Peyer's patch (tissue), 4 donors: ENCODE data around the gene JHY. TPM values are rescaled to one million over a fixed set of nuclear protein-coding genes. Genes with fewer than 3 reads are reported as not detected.
"Not testable (repeated sequence)": the region's sequence is repeated elsewhere in the genome, so short reads cannot be mapped to it uniquely, and the experiment has no call there.

Source experiments
- DNase-seq, 3 donors: peaks; one replicate each; pipeline ENCODE4 v3.0.0-alpha.2; 2017 to 2019
- H3K27ac ChIP-seq, 4 donors: fragments of 200-600 bp; sonication (generic); one replicate each; pipeline ENCODE4 v1.5.1; 2016 to 2019
- H3K27me3 ChIP-seq, 2 donors: fragments of 200-600 bp; sonication (generic); one replicate each; pipeline ENCODE4 v1.5.1; 2019
- H3K36me3 ChIP-seq, 3 donors: fragments of 200-600 bp; sonication (generic); one replicate each; pipeline ENCODE4 v1.5.1; 2016 to 2019
- H3K4me1 ChIP-seq, 4 donors: fragments of 200-600 bp; sonication (generic); one replicate each; pipeline ENCODE4 v1.5.1; 2016 to 2019
- H3K4me3 ChIP-seq, 4 donors: fragments of 200-600 bp; sonication (generic); 1 replicate in 3 of 4; 2 replicates in 1 of 4; pipeline ENCODE4 v1.5.1; 2016 to 2019; ENCODE audit warnings: mild to moderate bottlenecking in 1 of 4
- H3K9me3 ChIP-seq, 4 donors: fragments of 200-600 bp; sonication (generic); one replicate each; pipeline ENCODE4 v1.5.1; 2016 to 2019; ENCODE audit warnings: mild to moderate bottlenecking in 1 of 4
- CTCF ChIP-seq, 6 experiments: fragments of 450-650 bp in 4 of 6; fragments of 200-600 bp in 2 of 6; sonication (generic) in 1 of 6; IDR thresholded peaks; one replicate each; pipeline ENCODE4 v1.5.1; 2017 to 2019; ENCODE audit warnings: antibody characterized with exemption in 6 of 6, mild to moderate bottlenecking in 3 of 6, moderate library complexity in 1 of 6
- POLR2A ChIP-seq, 2 donors: fragments of 450-650 bp; IDR thresholded peaks; one replicate each; pipeline ENCODE4 v1.5.1; 2017; ENCODE audit warnings: antibody characterized with exemption in 2 of 2, mild to moderate bottlenecking in 2 of 2, moderate library complexity in 2 of 2
- total RNA-seq, 4 donors: library from RNA; depleted of rRNA; stranded (reverse); fragments of >200 nt; gene quantifications; one replicate each; pipeline ENCODE4 v1.1.0, GENCODE V29; 2016

The JHY gene
- total RNA-seq, 4 donors from 2014 or later = 1.8 to 15.7 (median 3.0) TPM

- TF ChIP-seq POLR2A (IDR thresholded peaks at IDR 0.05) = no peak
- no peak for TF ChIP-seq CTCF (IDR thresholded peaks at IDR 0.05)
- DNase-seq = no peak
- H3K9me3 ChIP-seq = no peaks in the 10 kb centered on the region
Observed at GRCh38 chr11:122852796-122853160, 29.8 kb upstream of the JHY start.

DNA sequence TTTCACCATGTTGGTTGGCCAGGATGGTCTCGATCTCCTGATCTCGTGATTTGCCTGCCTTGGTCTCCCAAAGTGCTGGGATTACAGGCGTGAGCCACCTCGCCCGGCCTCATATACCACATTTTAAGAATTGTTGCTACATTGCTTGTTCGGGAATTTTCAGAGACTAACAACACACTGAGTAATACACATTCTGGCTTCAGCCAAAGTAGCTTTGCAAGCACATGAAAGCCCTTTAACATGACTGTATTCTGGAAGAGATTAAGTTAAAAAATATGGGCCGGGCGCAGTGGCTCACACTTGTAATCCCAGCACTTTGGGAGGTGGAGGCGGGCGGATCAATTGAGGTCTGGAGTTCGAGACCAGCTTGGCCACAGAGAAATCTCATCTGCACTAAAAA is 29.3 kb upstream of the JHY start:
- H3K36me3 ChIP-seq = no peaks in the 10 kb centered on the region
- H3K27ac ChIP-seq = no peak overlapping the region
- no peaks in the 10 kb centered on the region for H3K4me1 ChIP-seq
- TF ChIP-seq CTCF (IDR thresholded peaks at IDR 0.05) (no peak), POLR2A (IDR thresholded peaks at IDR 0.05) (no peak)
- no peaks in the 10 kb centered on the region for H3K9me3 ChIP-seq
- DNase-seq = no peak
- H3K27me3 ChIP-seq = no peaks in the 10 kb centered on the region
- no peak overlapping the region for H3K4me3 ChIP-seq

More at GRCh38 chr11:122852796-122853160, 29.8 kb upstream of the JHY start:
- no peaks in the 10 kb centered on the region for H3K27me3 ChIP-seq
- peak overlapping the region in 1 of 4 donors; percentile 69 for H3K27ac ChIP-seq
- no peaks in the 10 kb centered on the region for H3K36me3 ChIP-seq
- H3K4me3 ChIP-seq = no peak overlapping the region
- H3K4me1 ChIP-seq = no peaks in the 10 kb centered on the region

DNA sequence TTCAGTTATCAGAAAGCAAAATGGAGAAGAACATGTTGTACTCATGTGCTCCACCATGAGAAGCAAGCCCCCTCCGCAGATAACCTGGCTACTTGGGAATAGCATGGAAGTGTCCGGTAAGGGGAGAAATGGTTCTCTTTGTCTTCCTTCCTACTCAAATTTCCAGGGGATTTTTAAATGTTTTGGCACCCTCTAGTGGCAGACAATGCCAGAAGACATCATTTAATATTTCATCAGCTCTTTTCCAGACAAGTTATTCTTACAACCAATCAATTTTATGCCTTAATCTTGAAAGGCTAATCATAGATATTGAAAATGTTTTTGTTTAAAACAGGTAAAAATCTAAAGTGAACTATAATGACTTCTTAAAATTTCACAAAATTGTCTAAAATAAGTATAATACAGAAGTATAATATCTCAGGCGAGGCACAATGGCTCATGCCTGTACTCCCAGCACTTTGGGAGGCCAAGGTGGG is 28.6 kb upstream of the JHY start:
- H3K4me3 ChIP-seq = no peak overlapping the region
- no peaks in the 10 kb centered on the region for H3K9me3 ChIP-seq
- no peaks in the 10 kb centered on the region for H3K4me1 ChIP-seq
- peak in 1 of 3 donors; percentile 67 for DNase-seq
- no peaks in the 10 kb centered on the region for H3K27me3 ChIP-seq
- H3K27ac ChIP-seq = no peak overlapping the region
- no peaks in the 10 kb centered on the region for H3K36me3 ChIP-seq
- TF ChIP-seq POLR2A (IDR thresholded peaks at IDR 0.05) = no peak
- TF ChIP-seq CTCF (IDR thresholded peaks at IDR 0.05) = peak; percentile 63 to 80 (median 71)

GRCh38 chr11:122861631-122862030 is 20.9 kb upstream of the JHY start:
- Histone ChIP-seq H3K4me3 (no peak overlapping the region), H3K9me3 (no peaks in the 10 kb centered on the region), H3K27ac (no peak overlapping the region), H3K27me3 (no peaks in the 10 kb centered on the region), H3K4me1 (no peaks in the 10 kb centered on the region), H3K36me3 (no peaks in the 10 kb centered on the region)
- no peak for DNase-seq
- TF ChIP-seq CTCF (IDR thresholded peaks at IDR 0.05) = no peak
- no peak for TF ChIP-seq POLR2A (IDR thresholded peaks at IDR 0.05)

DNA sequence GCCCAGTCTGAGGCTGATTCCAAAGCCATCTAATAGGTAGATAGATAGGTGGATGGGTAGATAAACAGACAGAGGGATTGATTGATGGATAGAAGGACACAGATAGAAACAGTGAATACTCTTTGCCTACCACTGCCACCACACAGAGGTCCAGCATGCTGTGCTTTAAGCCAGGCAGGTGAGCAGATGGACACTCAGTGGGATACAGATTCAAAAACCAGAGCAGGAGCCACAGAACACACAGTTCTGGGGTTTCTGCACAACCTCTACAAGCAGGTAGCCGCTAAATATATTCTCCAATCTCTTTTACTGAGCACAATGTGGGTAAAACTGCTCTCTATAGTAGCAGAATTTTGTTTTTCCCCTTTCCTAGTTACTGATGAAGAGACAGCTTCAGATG is 20.5 kb upstream of the JHY start:
- H3K27ac ChIP-seq = no peak overlapping the region
- no peaks in the 10 kb centered on the region for H3K27me3 ChIP-seq
- H3K9me3 ChIP-seq = no peaks in the 10 kb centered on the region
- no peaks in the 10 kb centered on the region for H3K36me3 ChIP-seq
- TF ChIP-seq CTCF (IDR thresholded peaks at IDR 0.05) (no peak), POLR2A (IDR thresholded peaks at IDR 0.05) (no peak)
- no peak overlapping the region for H3K4me3 ChIP-seq
- no peak for DNase-seq
- H3K4me1 ChIP-seq = no peaks in the 10 kb centered on the region

- H3K27me3 ChIP-seq, H3K9me3 ChIP-seq, H3K4me1 ChIP-seq, H3K4me3 ChIP-seq, H3K27ac ChIP-seq, H3K36me3 ChIP-seq, DNase-seq: not testable (repeated sequence)
Observed at GRCh38 chr11:122863154-122863553, 19.4 kb upstream of the JHY start.
